HFFc6 (cell line): ENCODE measurements around the gene SORCS2. TPM values are rescaled to one million over a fixed set of nuclear protein-coding genes. Genes with fewer than 3 reads are reported as not detected.

Experiments
- DNase-seq: peaks from one replicate; pipeline ENCODE4 v3.0.0-alpha.2; 2018
- H3K27ac Mint-ChIP-seq: 2 replicates; pipeline ENCODE4 v1.8.0; 2020; ENCODE audit warnings: mild to moderate bottlenecking, mixed read lengths
- H3K27me3 Mint-ChIP-seq: 2 replicates; pipeline ENCODE4 v1.8.0; 2021; ENCODE audit warnings: mild to moderate bottlenecking, moderate library complexity, mixed read lengths; ENCODE audit not compliant: insufficient read depth
- H3K36me3 Mint-ChIP-seq: 2 replicates; pipeline ENCODE4 v1.8.0; 2021; ENCODE audit warnings: low read depth, mixed read lengths
- H3K4me1 Mint-ChIP-seq: 2 replicates; pipeline ENCODE4 v1.8.0; 2020; ENCODE audit warnings: low read depth, mixed read lengths
- H3K4me3 Mint-ChIP-seq: 2 replicates; pipeline ENCODE4 v1.8.0; 2020; ENCODE audit warnings: mild to moderate bottlenecking, moderate library complexity, mixed read lengths
- H3K9me3 Mint-ChIP-seq: 2 replicates; pipeline ENCODE4 v1.8.0; 2020; ENCODE audit warnings: mild to moderate bottlenecking, mixed read lengths
- CTCF ChIP-seq: fragments of 200-600 bp; sonication (generic); IDR thresholded peaks from 2 replicates; pipeline ENCODE4 v1.5.0; 2021; ENCODE audit warnings: antibody characterized with exemption, mild to moderate bottlenecking
- total RNA-seq, 6 experiments: library from RNA; stranded (reverse); fragmentation: NEBNext Ultra II Directional; extraction: Animal tissue kit (Norgen Biotek cat#: 25700); gene quantifications; 2 replicates in 1 of 6; 3 replicates in 5 of 6; pipeline ENCODE4 v1.2.3, GENCODE V29; 2021

The SORCS2 gene
- total RNA-seq, 6 experiments from 2014 or later = 0.05 to 0.15 (median 0.12) TPM; not detected in 3

GRCh38 chr4:7587433-7588405, 395.4 kb downstream of the SORCS2 start:
- Mint-ChIP-seq H3K27me3 (peaks cover 31% of the 10 kb centered on the region), H3K27ac (no peak overlapping the region), H3K4me1 (no peaks in the 10 kb centered on the region), H3K36me3 (no peaks in the 10 kb centered on the region), H3K4me3 (no peak overlapping the region), H3K9me3 (peaks cover 29% of the 10 kb centered on the region; the same call in 1 of the 2 replicates)
- no peak for TF ChIP-seq CTCF
- DNase-seq = no peak

GRCh38 chr4:7590189-7590588, 397.9 kb downstream of the SORCS2 start:
- H3K4me1 Mint-ChIP-seq = no peaks in the 10 kb centered on the region
- peaks cover 35% of the 10 kb centered on the region for H3K27me3 Mint-ChIP-seq
- no peak overlapping the region for H3K27ac Mint-ChIP-seq
- no peak for TF ChIP-seq CTCF
- no peak for DNase-seq
- peaks cover 15% of the 10 kb centered on the region; the same call in 1 of the 2 replicates for H3K9me3 Mint-ChIP-seq
- no peaks in the 10 kb centered on the region for H3K36me3 Mint-ChIP-seq
- no peak overlapping the region for H3K4me3 Mint-ChIP-seq

- Mint-ChIP-seq H3K4me1 (no peaks in the 10 kb centered on the region), H3K36me3 (no peaks in the 10 kb centered on the region), H3K27ac (no peak overlapping the region), H3K27me3 (peaks cover 36% of the 10 kb centered on the region), H3K9me3 (peaks cover 15% of the 10 kb centered on the region; the same call in 1 of the 2 replicates), H3K4me3 (no peak overlapping the region)
- no peak for TF ChIP-seq CTCF
- DNase-seq = no peak
These were observed 398.6 kb downstream of the SORCS2 start for GRCh38 chr4:7590899-7591298.

GRCh38 chr4:7591409-7592053, 399.2 kb downstream of the SORCS2 start:
- no peak overlapping the region for H3K27ac Mint-ChIP-seq
- no peaks in the 10 kb centered on the region for H3K36me3 Mint-ChIP-seq
- no peak for DNase-seq
- H3K9me3 Mint-ChIP-seq = peaks cover 15% of the 10 kb centered on the region; the same call in 1 of the 2 replicates
- TF ChIP-seq CTCF = no peak
- peaks cover 36% of the 10 kb centered on the region for H3K27me3 Mint-ChIP-seq
- H3K4me1 Mint-ChIP-seq = no peaks in the 10 kb centered on the region
- no peak overlapping the region for H3K4me3 Mint-ChIP-seq

- no peaks in the 10 kb centered on the region for H3K36me3 Mint-ChIP-seq
- peaks cover 8% of the 10 kb centered on the region; the same call in 1 of the 2 replicates for H3K9me3 Mint-ChIP-seq
- DNase-seq = no peak
- peak; percentile 33; the same call in 1 of the 2 replicates for TF ChIP-seq CTCF
- H3K27me3 Mint-ChIP-seq = peaks cover 32% of the 10 kb centered on the region
- H3K4me3 Mint-ChIP-seq = no peak overlapping the region
- H3K27ac Mint-ChIP-seq = no peak overlapping the region
- H3K4me1 Mint-ChIP-seq = no peaks in the 10 kb centered on the region
These were observed 401.5 kb downstream of the SORCS2 start for GRCh38 chr4:7593646-7594412.
